Osteoblast (primary cell): Measurements from ENCODE around the gene EYA4. TPM values are rescaled to one million over a fixed set of nuclear protein-coding genes. Genes with fewer than 3 reads are reported as not detected.
A peak's percentile ranks its signal among the peaks of the same experiment; 100 is the strongest.

Source experiments
- DNase-seq: peaks from one replicate; pipeline ENCODE4 v3.0.0; 2011; ENCODE audit warnings: low spot score, mixed read lengths; ENCODE audit not compliant: insufficient read length; ENCODE audit errors: missing footprints
- H2AFZ ChIP-seq: 2 replicates; pipeline ENCODE4 v1.6.0; 2011; ENCODE audit warnings: mild to moderate bottlenecking, low read length
- H3K27ac ChIP-seq: 2 replicates; pipeline ENCODE4 v1.5.1; 2011; ENCODE audit warnings: mild to moderate bottlenecking, low read depth, low read length, moderate library complexity
- H3K27me3 ChIP-seq: 2 replicates; pipeline ENCODE4 v1.6.0; 2012; ENCODE audit warnings: mild to moderate bottlenecking, control low read depth, inconsistent platforms, low read length, moderate library complexity; ENCODE audit not compliant: insufficient read depth
- H3K36me3 ChIP-seq: 2 replicates; pipeline ENCODE4 v1.5.1; 2011; ENCODE audit warnings: mild to moderate bottlenecking, low read length, control low read depth, moderate library complexity; ENCODE audit not compliant: insufficient read depth
- H3K4me1 ChIP-seq: 2 replicates; pipeline ENCODE4 v1.5.1; 2011; ENCODE audit warnings: mild to moderate bottlenecking, low read length, control low read depth, moderate library complexity; ENCODE audit not compliant: insufficient read depth
- H3K4me2 ChIP-seq: 2 replicates; pipeline ENCODE4 v1.6.0; 2011; ENCODE audit warnings: mild to moderate bottlenecking, low read length; ENCODE audit not compliant: insufficient read depth
- H3K4me3 ChIP-seq: fragments of 200-600 bp; sonication (generic); 3 replicates; pipeline ENCODE4 v1.5.1; 2012; ENCODE audit warnings: mild to moderate bottlenecking, low read length, inconsistent platforms; ENCODE audit not compliant: insufficient read depth
- H3K79me2 ChIP-seq: 2 replicates; pipeline ENCODE4 v1.6.0; 2012; ENCODE audit warnings: mild to moderate bottlenecking, low read length, control low read depth, inconsistent platforms; ENCODE audit not compliant: insufficient read depth
- H3K9me3 ChIP-seq: 2 replicates; pipeline ENCODE4 v1.5.1; 2011; ENCODE audit warnings: low read depth, low read length, control low read depth
- H4K20me1 ChIP-seq: 2 replicates; pipeline ENCODE4 v1.6.0; 2012; ENCODE audit warnings: mild to moderate bottlenecking, low read length, control low read depth; ENCODE audit not compliant: insufficient read depth
- CTCF ChIP-seq: IDR thresholded peaks from 2 replicates; pipeline ENCODE4 v1.5.1; 2011; ENCODE audit warnings: mild to moderate bottlenecking, low read depth, low read length, moderate library complexity; ENCODE audit errors: extremely low read depth
- total RNA-seq: library from RNA; depleted of rRNA; stranded (reverse); fragments of >200 nt; gene quantifications from 2 replicates; pipeline ENCODE4 v1.2.3, GENCODE V29; 2012

Gene EYA4
- total RNA-seq, 1 donor: 35.5 TPM

DNA sequence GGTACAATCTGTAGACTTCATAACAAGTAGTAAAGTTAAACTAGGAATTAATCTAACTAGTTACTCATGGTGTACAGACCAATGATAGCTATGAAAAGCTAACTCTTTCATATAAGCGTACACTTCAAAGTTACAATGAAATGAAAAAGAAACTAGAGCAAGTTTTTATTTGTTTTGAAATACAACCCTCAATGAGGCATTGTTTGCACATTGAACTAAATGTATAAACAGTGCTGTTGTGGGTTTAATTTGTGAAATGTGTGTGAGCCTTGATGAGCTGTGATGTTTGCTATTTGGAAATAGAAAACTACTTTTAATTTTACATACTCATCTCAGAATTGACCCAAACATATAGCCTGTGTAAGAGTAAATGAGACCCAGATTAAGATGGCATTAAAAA is 11.1 kb upstream of the EYA4 start:
- no peak overlapping the region for H3K4me2 ChIP-seq
- no peak overlapping the region for H3K27ac ChIP-seq
- no peak overlapping the region for H2AFZ ChIP-seq
- H3K36me3 ChIP-seq: no peaks in the 10 kb centered on the region
- no peak for DNase-seq
- H3K9me3 ChIP-seq: no peaks in the 10 kb centered on the region
- TF ChIP-seq CTCF: no peak
- no peaks in the 10 kb centered on the region for H3K27me3 ChIP-seq
- no peaks in the 10 kb centered on the region for H4K20me1 ChIP-seq
- no peak overlapping the region for H3K4me3 ChIP-seq
- H3K4me1 ChIP-seq: no peaks in the 10 kb centered on the region
- H3K79me2 ChIP-seq: no peaks in the 10 kb centered on the region

DNA sequence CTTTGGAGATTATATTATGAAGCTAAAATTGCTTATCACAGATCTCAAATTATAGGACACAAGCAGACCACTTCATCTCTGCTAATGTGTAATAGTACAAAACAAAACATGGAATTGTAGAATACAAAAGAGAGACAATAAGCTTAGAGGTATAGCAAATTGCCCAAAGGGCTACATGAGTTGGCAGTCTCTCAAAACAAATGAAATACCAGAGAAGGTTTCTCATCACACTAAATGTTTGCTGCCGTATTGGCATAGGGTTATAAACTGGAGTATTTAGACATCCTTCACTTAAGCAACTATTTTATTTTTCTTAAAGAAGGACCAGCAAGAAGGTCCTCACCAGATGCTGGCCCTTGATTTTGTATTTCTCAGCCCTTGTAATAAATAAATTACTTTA is 5.9 kb upstream of the EYA4 start:
- H3K27ac ChIP-seq: no peak overlapping the region
- H3K4me1 ChIP-seq: no peaks in the 10 kb centered on the region
- H3K4me3 ChIP-seq: no peak overlapping the region
- H2AFZ ChIP-seq: no peak overlapping the region
- no peak overlapping the region for H3K4me2 ChIP-seq
- no peak for DNase-seq
- no peaks in the 10 kb centered on the region for H4K20me1 ChIP-seq
- H3K79me2 ChIP-seq: no peaks in the 10 kb centered on the region
- H3K27me3 ChIP-seq: peaks cover 3% of the 10 kb centered on the region
- no peaks in the 10 kb centered on the region for H3K36me3 ChIP-seq
- H3K9me3 ChIP-seq: no peaks in the 10 kb centered on the region
- no peak for TF ChIP-seq CTCF

DNA sequence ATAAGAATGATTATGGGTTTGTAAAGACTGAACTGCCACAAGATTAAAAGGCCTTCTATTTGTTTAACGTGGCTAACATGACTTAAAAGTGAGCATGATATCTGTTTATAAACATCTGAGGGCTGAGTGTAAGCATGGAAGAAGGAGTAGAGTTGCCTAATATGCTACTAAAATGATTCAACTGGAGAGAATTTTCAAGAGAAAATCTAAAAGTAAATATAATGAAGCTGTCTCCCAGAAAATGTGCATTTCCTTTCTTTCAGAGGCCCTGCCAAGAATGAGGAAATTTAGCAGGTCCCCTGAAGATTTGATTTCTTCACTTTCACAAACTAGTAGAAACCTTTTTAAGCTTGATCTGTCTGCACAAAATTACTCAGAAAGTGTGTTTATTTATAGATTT is 4.2 kb upstream of the EYA4 start:
- H3K36me3 ChIP-seq: no peaks in the 10 kb centered on the region
- H3K9me3 ChIP-seq: no peaks in the 10 kb centered on the region
- peaks cover 4% of the 10 kb centered on the region for H3K4me1 ChIP-seq
- no peak for TF ChIP-seq CTCF
- no peak overlapping the region for H3K4me3 ChIP-seq
- H4K20me1 ChIP-seq: no peaks in the 10 kb centered on the region
- H3K4me2 ChIP-seq: no peak overlapping the region
- H3K27me3 ChIP-seq: peaks cover 17% of the 10 kb centered on the region
- H2AFZ ChIP-seq: no peak overlapping the region
- no peaks in the 10 kb centered on the region for H3K79me2 ChIP-seq
- no peak overlapping the region for H3K27ac ChIP-seq
- DNase-seq: no peak

DNA sequence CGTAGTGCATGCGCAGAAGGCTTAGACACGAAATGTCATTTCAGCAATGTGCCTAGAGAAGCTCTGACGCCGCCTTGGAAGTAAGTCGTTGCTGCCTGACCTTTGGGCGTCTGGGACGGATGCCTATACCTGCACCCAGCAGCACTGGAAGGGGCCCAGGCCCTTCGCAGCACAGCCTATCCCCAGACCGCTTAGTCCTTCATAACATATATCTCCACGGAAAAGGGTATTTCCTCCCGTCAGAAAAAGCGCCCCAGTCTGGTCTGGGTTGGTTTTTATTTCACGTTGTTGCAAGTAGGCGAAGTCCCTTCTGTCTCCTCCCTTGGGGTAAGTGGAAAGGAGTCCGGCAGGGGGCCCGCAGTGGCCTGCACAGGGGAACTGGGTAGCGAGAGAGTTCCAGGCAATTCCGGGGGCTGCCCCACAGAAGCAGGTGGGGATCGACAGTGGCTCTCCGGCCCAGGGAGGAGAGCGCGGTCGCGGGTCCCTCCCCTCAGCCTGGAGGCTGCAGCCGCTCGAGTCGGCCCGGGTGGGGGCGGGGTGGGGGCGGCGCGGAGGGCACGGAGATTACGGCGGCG is 559 bp upstream of the EYA4 start:
- no peak for TF ChIP-seq CTCF
- peak; percentile 75 for DNase-seq
- peak overlapping the region; percentile 73 for H3K4me3 ChIP-seq
- peak overlapping the region; percentile 51 for H2AFZ ChIP-seq
- H3K27me3 ChIP-seq: peaks cover 50% of the 10 kb centered on the region
- H3K27ac ChIP-seq: no peak overlapping the region
- peaks cover 8% of the 10 kb centered on the region for H3K4me1 ChIP-seq
- no peaks in the 10 kb centered on the region for H3K9me3 ChIP-seq
- H3K36me3 ChIP-seq: no peaks in the 10 kb centered on the region
- no peaks in the 10 kb centered on the region for H3K79me2 ChIP-seq
- H4K20me1 ChIP-seq: no peaks in the 10 kb centered on the region
- peak overlapping the region; percentile 66 for H3K4me2 ChIP-seq
